Measurements from ENCODE around the gene CENPS.
A peak's percentile ranks its signal among the peaks of the same experiment; 100 is the strongest.

Gene CENPS

GRCh38 chr1:10430216-10431069, at the start of gene CENPS:
TSS of gene CENPS (plus strand) at chr1:10430433. CDS start at chr1:10430518, 85 bp downstream.
- DNase-seq (ENCODE audit: low spot score in 2 of 2), result peak; percentile 70 to 92
- in situ Hi-C loops (cut with MboI; ENCODE audit: low sequenced_read_pairs), result loop anchor here (5.0 kb wide), 1 partner anchor 67 kb away; no protein-coding TSS in a partner anchor
- H3K9me3 ChIP-seq, result no peaks in the 10 kb centered on the region

GRCh38 chr1:10380594-10381275, 49.5 kb upstream of the CENPS start:
- H3K4me3 ChIP-seq, result no peak overlapping the region
- no peak for DNase-seq (ENCODE audit: low spot score in 2 of 2)
- H3K9me3 ChIP-seq, result no peaks in the 10 kb centered on the region
- H3K36me3 ChIP-seq (replicated peaks), result peaks cover 33% of the 10 kb centered on the region
- no peaks in the 10 kb centered on the region; the same call in 1 of the 2 replicates for H3K4me1 ChIP-seq
- in situ Hi-C loops (cut with MboI; ENCODE audit: low sequenced_read_pairs), result loop anchor here (25.0 kb wide), 1 partner anchor 107 kb away; no protein-coding TSS in a partner anchor
- H3K27me3 ChIP-seq (ENCODE audit: low read depth), result no peaks in the 10 kb centered on the region

More at GRCh38 chr1:10430216-10431069, at the start of gene CENPS:
- Histone ChIP-seq H3K4me3 (peak within 1 kb of the TSS; percentile 65), H3K36me3 (replicated peaks) (no peaks in the 10 kb centered on the region), H3K27me3 (ENCODE audit: low read depth) (no peaks in the 10 kb centered on the region), H3K4me1 (peaks cover 18% of the 10 kb centered on the region)

GRCh38 chr1:10383630-10384029, 46.6 kb upstream of the CENPS start:
- in situ Hi-C loops (cut with MboI; ENCODE audit: low sequenced_read_pairs), result loop anchor here (25.0 kb wide), 1 partner anchor 104 kb away; no protein-coding TSS in a partner anchor
- Histone ChIP-seq H3K4me3 (no peak overlapping the region), H3K9me3 (no peaks in the 10 kb centered on the region), H3K4me1 (peaks cover 8% of the 10 kb centered on the region), H3K27me3 (ENCODE audit: low read depth) (no peaks in the 10 kb centered on the region), H3K36me3 (replicated peaks) (peaks cover 14% of the 10 kb centered on the region)
- no peak for DNase-seq (ENCODE audit: low spot score in 2 of 2)

DNA sequence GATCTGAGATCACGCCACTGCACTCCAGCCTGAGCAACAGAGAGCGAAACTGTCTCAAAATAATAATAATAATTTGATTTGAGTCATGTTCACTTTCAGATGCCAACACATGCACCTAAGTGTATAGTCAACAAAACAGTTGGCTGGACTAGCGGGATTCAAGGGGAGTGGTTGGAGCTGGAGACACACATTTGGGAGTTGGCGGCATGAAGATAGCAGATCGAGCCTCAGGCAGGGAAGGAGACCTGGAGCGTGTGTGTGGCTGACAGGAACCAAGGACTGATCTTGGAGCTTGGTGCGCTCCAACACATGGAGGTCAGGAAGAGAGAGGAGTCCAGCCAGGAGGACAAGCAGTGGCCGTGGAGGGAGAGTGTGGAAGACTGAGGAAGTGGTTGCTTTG, 46.0 kb upstream of the CENPS start:
- Histone ChIP-seq H3K9me3 (no peaks in the 10 kb centered on the region), H3K36me3 (replicated peaks) (peaks cover 8% of the 10 kb centered on the region), H3K27me3 (ENCODE audit: low read depth) (no peaks in the 10 kb centered on the region), H3K4me3 (no peak overlapping the region), H3K4me1 (peaks cover 8% of the 10 kb centered on the region)
- DNase-seq (ENCODE audit: low spot score in 2 of 2), result no peak
- in situ Hi-C loops (cut with MboI; ENCODE audit: low sequenced_read_pairs), result loop anchor here (25.0 kb wide), 1 partner anchor 103 kb away; no protein-coding TSS in a partner anchor

DNA sequence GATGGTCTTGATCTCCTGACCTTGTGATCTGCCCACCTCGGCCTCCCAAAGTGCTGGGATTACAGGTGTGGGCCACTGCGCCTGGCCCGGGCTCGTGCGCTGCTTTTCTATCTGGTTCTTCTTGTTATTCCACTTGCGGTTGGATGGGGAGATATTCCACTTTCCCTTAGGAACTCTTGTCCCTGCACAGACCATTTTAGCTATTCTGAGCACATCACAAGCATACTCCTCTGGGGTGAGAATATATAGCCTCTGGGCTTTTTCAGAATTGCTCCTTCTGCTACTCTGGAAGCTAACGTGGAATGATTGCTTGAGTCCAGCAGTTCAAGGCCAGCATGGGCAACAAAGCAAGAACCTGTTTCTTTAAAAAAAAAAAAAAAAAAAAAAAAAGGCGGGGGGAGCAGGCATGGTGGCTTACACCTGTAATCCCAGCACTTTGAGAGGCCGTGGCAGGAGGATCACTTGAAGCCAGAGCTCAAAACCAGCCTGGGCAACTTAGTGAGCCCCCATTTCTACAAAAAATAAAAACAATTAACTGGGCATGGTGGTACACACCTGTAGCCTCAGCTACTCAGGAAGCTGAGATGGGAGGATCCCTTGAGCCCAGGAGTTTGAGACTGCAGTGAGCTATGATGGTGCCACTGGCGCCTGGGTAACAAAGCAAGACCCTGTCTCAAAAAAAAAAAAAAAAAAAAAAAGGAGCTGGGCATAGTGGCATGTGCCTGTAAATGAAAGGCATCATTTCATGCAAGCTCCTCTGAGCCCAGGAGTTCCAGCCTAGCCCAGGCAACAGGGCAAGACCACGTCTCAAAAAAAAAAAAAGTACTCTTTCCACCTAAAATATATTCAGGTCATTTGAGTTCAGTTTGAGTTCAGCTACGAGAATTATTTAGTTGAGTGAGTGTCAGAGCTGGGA, 43.2 kb upstream of the CENPS start:
- H3K4me1 ChIP-seq, result peaks cover 8% of the 10 kb centered on the region
- H3K9me3 ChIP-seq, result no peaks in the 10 kb centered on the region
- H3K36me3 ChIP-seq (replicated peaks), result no peaks in the 10 kb centered on the region; the same call in 1 of the 2 replicates
- H3K27me3 ChIP-seq (ENCODE audit: low read depth), result no peaks in the 10 kb centered on the region
- in situ Hi-C loops (cut with MboI; ENCODE audit: low sequenced_read_pairs), result loop anchor here (25.0 kb wide), 1 partner anchor 100 kb away; no protein-coding TSS in a partner anchor
- no peak overlapping the region for H3K4me3 ChIP-seq
- no peak for DNase-seq (ENCODE audit: low spot score in 2 of 2)

DNA sequence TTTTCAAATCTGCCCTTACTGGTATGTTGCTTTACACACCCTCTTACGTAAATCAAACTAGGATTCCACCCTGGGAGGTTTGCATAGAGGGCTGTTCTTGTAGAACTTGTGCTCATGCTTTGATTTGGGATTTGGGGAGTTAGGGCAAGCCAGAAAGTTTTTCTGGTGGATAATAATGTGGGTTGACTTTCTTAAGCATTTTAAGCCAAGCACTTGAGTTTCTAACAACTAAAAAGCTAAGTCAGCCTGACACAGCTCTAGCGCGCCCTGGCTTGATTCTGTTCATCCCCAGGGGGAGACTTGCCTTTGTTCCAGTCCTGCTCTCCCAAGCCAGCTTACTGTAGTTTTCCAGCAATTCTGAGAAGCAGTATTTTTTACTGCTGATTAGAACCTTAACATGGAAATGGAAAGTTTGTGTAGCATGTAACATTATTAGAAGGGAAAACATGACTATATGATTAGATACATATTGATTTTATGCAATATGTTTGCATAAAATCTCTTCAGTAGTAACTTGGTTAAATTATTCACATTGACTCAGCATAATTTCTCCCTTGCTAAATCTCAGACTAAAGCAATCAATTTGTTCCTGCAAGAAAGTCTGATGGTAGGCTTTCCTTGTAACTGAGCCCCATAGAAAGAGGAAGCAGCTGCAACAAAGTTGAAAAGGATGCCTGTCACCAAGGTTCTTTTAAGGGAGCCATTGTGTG, 42.4 kb upstream of the CENPS start:
- no peaks in the 10 kb centered on the region for H3K9me3 ChIP-seq
- H3K4me3 ChIP-seq, result no peak overlapping the region
- peak; percentile 47 to 58 for DNase-seq (ENCODE audit: low spot score in 2 of 2)
- in situ Hi-C loops (cut with MboI; ENCODE audit: low sequenced_read_pairs), result loop anchor here (25.0 kb wide), 1 partner anchor 99 kb away; no protein-coding TSS in a partner anchor
- no peaks in the 10 kb centered on the region; the same call in 1 of the 2 replicates for H3K36me3 ChIP-seq (replicated peaks)
- peaks cover 8% of the 10 kb centered on the region for H3K4me1 ChIP-seq
- no peaks in the 10 kb centered on the region for H3K27me3 ChIP-seq (ENCODE audit: low read depth)

- Histone ChIP-seq H3K9me3 (no peaks in the 10 kb centered on the region), H3K4me3 (no peak overlapping the region), H3K27me3 (ENCODE audit: low read depth) (no peaks in the 10 kb centered on the region), H3K4me1 (peaks cover 8% of the 10 kb centered on the region), H3K36me3 (replicated peaks) (no peaks in the 10 kb centered on the region; the same call in 1 of the 2 replicates)
- no peak for DNase-seq (ENCODE audit: low spot score in 2 of 2)
- in situ Hi-C loops (cut with MboI; ENCODE audit: low sequenced_read_pairs), result loop anchor here (25.0 kb wide), 1 partner anchor 99 kb away; no protein-coding TSS in a partner anchor
Measured at GRCh38 chr1:10388387-10388715, 41.9 kb upstream of the CENPS start.

DNA sequence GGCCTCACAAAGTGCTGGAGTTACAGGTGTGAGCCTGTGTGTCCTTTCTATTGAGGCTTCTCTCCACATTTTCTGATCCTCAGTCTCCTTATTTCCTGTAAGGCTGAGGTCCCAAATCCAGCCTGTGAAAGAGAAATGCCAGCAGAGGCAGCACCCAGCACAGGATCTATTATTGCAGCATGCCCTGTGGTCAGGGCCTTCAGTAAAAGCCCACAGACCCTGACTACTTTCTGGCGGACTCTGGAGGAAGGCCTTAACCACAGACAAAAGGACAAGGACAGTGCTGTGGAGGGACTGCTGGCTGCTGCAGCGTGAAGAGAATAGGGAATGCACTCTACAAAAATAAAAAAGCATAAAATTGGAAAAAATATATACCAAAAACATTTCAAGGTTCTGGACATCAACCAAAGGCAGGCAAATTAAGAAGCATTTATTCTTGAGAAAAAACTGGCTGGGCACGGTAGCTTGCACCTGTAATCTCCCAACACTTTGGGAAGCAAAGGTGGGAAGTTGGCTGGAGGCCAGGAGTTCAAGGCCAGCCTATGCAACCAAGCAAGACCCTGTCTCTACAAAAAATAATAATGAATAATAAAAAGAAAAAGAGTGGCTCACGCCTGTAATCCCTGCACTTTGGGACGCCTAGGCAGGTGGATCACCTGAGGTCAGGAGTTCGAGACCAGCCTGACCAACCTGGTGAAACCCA, 40.8 kb upstream of the CENPS start:
- no peak for DNase-seq (ENCODE audit: low spot score in 2 of 2)
- Histone ChIP-seq H3K27me3 (ENCODE audit: low read depth) (no peaks in the 10 kb centered on the region), H3K4me1 (peaks cover 8% of the 10 kb centered on the region), H3K4me3 (no peak overlapping the region), H3K36me3 (replicated peaks) (no peaks in the 10 kb centered on the region; the same call in 1 of the 2 replicates), H3K9me3 (peaks cover 6% of the 10 kb centered on the region; the same call in 1 of the 2 replicates)
- in situ Hi-C loops (cut with MboI; ENCODE audit: low sequenced_read_pairs), result loop anchor here (25.0 kb wide), 1 partner anchor 98 kb away; no protein-coding TSS in a partner anchor

DNA sequence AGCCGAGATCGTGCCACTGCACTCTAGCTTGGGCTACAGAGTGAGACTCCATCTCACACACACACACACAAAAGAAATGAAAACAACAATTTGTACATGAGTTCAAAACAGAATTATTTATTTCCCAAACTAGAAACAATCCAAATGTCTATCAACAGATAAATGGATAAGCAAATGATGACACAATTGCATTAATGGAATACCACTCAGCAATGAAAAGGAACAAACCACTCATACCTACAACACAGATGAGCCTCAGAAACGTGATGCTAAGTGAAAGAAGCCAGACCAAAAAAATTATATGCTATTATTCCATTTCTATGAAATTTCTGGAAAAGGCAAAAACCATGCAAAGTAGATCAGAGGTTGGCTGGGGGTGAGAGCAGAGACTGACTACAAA, 33.4 kb upstream of the CENPS start:
- in situ Hi-C loops (cut with MboI; ENCODE audit: low sequenced_read_pairs), result loop anchor here (25.0 kb wide), 1 partner anchor 90 kb away; no protein-coding TSS in a partner anchor
- DNase-seq (ENCODE audit: low spot score in 2 of 2), result no peak
- H3K4me3 ChIP-seq, result no peak overlapping the region
- peaks cover 14% of the 10 kb centered on the region for H3K4me1 ChIP-seq
- H3K36me3 ChIP-seq (replicated peaks), result peaks cover 13% of the 10 kb centered on the region
- peaks cover 7% of the 10 kb centered on the region; the same call in 1 of the 2 replicates for H3K9me3 ChIP-seq
- H3K27me3 ChIP-seq (ENCODE audit: low read depth), result no peaks in the 10 kb centered on the region

DNA sequence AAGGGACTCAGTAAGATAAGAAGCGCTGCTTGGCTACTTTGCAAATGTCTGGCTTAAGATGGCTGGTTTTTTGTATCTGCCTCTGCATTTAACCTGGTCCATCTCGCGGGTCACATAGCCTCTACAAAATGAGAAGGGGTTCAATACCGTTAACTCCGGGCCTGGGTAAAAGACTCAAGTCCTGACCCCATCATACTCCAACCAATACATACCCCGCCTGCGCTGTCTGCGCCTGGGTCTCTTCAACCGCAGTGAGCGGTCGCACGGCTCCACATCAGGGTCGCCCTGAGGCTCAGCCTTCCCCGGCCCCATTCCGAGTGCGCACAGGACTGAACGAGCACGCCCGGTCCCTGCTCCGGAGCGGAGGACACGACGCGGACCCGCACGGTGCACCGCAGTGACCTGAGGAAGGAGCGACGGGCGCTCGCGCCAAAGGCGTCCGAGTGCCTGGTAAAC, 31.9 kb upstream of the CENPS start:
- peaks cover 7% of the 10 kb centered on the region; the same call in 1 of the 2 replicates for H3K9me3 ChIP-seq
- H3K27me3 ChIP-seq (ENCODE audit: low read depth), result no peaks in the 10 kb centered on the region
- peaks cover 26% of the 10 kb centered on the region for H3K36me3 ChIP-seq (replicated peaks)
- no peak for DNase-seq (ENCODE audit: low spot score in 2 of 2)
- H3K4me3 ChIP-seq, result peak overlapping the region; percentile 90
- peaks cover 14% of the 10 kb centered on the region for H3K4me1 ChIP-seq
- in situ Hi-C loops (cut with MboI; ENCODE audit: low sequenced_read_pairs), result loop anchor here (25.0 kb wide), 1 partner anchor 89 kb away; no protein-coding TSS in a partner anchor

DNA sequence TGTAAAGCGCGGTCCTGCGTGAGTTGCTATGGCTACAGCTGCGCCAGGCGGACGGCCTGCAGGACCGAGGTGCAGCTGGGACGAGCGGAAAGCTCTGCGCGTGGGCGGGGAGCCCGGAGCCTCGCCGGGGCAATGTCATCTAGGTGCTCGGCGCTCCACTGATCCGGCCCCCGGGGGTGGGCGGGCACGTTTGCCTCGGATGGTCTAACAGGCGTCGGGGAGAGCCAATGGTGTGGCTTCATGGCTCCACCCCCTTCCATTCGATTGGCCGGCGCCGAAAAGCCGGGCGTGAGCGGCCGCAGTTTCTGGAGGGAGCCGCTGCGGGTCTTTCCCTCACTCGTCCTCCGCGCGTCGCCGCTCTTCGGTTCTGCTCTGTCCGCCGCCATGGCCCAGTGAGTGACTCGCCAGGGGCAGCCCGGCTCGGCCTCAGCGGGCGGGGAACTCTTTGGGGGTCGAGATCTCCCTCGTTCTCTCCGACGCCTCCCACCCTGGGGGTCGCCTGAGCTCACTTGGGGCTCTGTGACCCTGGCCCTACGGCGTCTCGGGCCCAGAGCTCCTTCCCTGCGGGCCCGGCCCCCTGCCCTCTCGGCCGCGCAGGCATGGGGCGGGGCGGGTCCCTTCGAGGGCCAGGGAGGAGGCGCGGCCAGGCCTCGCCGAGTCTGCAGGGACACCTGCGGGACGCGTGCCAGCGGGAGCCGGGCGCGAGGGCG, 31.3 kb upstream of the CENPS start, which contains the start of gene PGD:
Gene PGD (plus strand): TSS at position 331 of the 710 bp plus-strand sequence. CDS start 54 bp downstream, at position 385.
- Histone ChIP-seq H3K4me3 (peak within 1 kb of the TSS; percentile 90), H3K27me3 (ENCODE audit: low read depth) (no peaks in the 10 kb centered on the region), H3K4me1 (peaks cover 14% of the 10 kb centered on the region), H3K36me3 (replicated peaks) (peaks cover 32% of the 10 kb centered on the region), H3K9me3 (peaks cover 6% of the 10 kb centered on the region; the same call in 1 of the 2 replicates)
- DNase-seq (ENCODE audit: low spot score in 2 of 2), result peak; percentile 98 to 100
- in situ Hi-C loops (cut with MboI; ENCODE audit: low sequenced_read_pairs), result loop anchor here (25.0 kb wide), 1 partner anchor 88 kb away; no protein-coding TSS in a partner anchor

Measured in HAP-1 (cell line).